Activated T-cell treated with anti-CD3 and anti-CD28 coated beads, Interleukin-2, amount 50 U/mL, for 4 hours (primary cell): ENCODE results near the gene HIGD1A. TPM values are rescaled to one million over a fixed set of nuclear protein-coding genes. Genes with fewer than 3 reads are reported as not detected.

Experiments used
- ATAC-seq, 2 donors: fragments of 200-7000 bp; cut with Tn5 transposase; one replicate each; pipeline ENCODE4 v1.10.0; 2021
- DNase-seq: peaks from one replicate; pipeline ENCODE4 v3.0.0-alpha.2; 2020
- H3K27me3 Mint-ChIP-seq: one replicate; pipeline ENCODE4 v1.8.0; 2021; ENCODE audit warnings: low read depth, mixed read lengths
- H3K36me3 Mint-ChIP-seq: one replicate; pipeline ENCODE4 v1.8.0; 2022; ENCODE audit warnings: mixed read lengths; ENCODE audit not compliant: insufficient read depth
- H3K4me1 Mint-ChIP-seq: one replicate; pipeline ENCODE4 v1.8.0; 2021; ENCODE audit warnings: low read depth, mixed read lengths
- H3K4me3 Mint-ChIP-seq: one replicate; pipeline ENCODE4 v1.8.0; 2021; ENCODE audit warnings: mild to moderate bottlenecking, moderate library complexity, mixed read lengths
- H3K9me3 Mint-ChIP-seq: one replicate; pipeline ENCODE4 v1.8.0; 2021; ENCODE audit warnings: mixed read lengths
- total RNA-seq, 3 donors: library from RNA; stranded (reverse); gene quantifications; one replicate each; pipeline ENCODE4 v1.2.1, GENCODE V29; 2021

HIGD1A gene
- total RNA-seq, 3 donors from 2014 or later: 75.5 to 88.7 (median 83.0) TPM

DNA sequence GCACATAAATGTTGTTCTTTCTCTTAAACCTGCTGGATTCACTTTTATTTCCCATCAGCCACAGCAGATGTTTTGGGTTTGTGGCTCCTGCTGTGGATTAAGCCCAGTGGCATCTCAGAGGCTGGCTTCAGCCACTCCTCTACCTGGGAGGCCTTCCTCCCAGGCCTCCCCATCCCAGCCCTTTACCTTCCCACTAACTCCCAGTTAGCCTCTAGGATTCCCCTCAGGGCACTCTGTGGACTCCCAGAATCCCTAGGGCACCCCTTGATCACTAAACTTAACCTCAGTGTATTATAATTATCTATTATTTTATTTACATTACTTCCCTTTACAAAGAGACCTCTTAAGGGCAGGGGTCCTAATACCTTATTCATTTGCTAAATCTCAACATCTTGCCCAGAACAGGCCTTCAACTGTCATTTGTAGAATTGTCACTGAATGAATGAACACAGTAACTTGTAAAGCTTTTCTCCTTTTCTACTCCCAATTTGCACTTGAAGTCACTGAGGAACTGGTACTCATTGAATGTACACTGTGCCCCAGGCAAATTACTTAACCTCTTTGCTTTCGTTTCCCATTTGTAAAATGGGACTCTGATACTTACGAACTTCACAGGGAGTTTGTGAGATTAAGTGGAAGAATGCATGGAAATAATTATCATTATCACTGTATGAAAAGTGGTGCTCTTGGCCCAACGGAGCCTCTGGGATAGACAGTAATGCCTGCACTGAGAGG is 39.6 kb downstream of the HIGD1A start:
- ATAC-seq (no peak), DNase-seq (no peak)
- Mint-ChIP-seq H3K36me3 (no peaks in the 10 kb centered on the region), H3K4me1 (no peaks in the 10 kb centered on the region), H3K9me3 (no peaks in the 10 kb centered on the region), H3K4me3 (no peak overlapping the region), H3K27me3 (no peaks in the 10 kb centered on the region)

DNA sequence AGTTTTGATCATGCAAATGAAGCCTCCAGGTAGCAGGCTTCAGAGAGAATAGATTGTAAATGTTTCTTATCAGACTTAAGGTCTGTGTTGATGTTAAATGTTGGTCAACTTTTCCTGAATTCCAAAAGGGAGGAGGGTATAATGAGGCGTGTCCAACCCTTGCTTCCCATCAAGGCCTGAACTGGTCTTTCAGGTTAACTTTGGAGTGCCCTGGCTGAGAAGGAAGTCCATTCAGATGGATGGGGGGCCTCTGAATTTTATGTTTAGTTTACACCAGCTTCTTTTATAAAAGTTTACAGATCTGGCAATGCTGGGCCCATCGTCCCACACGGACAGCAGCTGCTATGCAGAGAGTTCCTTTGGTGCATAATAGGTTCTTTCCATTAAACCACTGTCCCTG is 40.2 kb downstream of the HIGD1A start:
- Mint-ChIP-seq H3K4me3 (no peak overlapping the region), H3K9me3 (no peaks in the 10 kb centered on the region), H3K4me1 (no peaks in the 10 kb centered on the region), H3K36me3 (no peaks in the 10 kb centered on the region), H3K27me3 (no peaks in the 10 kb centered on the region)
- no peak for DNase-seq
- no peak for ATAC-seq

DNA sequence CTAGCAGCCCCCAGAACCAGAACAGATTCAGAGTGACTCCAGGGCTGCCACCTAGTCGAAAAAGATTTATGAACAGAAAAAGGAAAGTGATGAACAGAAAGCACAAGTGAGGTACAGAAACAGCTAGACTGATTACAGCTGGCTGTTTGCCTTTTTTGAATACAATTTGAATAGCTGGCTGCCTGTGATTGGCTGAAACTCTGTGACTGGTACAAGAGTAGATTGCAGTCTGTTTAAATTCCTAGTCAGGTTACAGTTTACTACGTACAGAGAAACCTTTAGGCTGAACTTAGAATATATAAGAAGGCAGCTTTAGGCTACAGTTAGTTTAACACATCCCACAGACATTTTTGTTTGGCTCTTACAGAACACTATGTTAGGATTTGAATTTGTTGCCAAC is 41.3 kb downstream of the HIGD1A start:
- ATAC-seq (no peak), DNase-seq (no peak)
- Mint-ChIP-seq H3K36me3 (no peaks in the 10 kb centered on the region), H3K4me3 (no peak overlapping the region), H3K9me3 (no peaks in the 10 kb centered on the region), H3K4me1 (no peaks in the 10 kb centered on the region), H3K27me3 (no peaks in the 10 kb centered on the region)

DNA sequence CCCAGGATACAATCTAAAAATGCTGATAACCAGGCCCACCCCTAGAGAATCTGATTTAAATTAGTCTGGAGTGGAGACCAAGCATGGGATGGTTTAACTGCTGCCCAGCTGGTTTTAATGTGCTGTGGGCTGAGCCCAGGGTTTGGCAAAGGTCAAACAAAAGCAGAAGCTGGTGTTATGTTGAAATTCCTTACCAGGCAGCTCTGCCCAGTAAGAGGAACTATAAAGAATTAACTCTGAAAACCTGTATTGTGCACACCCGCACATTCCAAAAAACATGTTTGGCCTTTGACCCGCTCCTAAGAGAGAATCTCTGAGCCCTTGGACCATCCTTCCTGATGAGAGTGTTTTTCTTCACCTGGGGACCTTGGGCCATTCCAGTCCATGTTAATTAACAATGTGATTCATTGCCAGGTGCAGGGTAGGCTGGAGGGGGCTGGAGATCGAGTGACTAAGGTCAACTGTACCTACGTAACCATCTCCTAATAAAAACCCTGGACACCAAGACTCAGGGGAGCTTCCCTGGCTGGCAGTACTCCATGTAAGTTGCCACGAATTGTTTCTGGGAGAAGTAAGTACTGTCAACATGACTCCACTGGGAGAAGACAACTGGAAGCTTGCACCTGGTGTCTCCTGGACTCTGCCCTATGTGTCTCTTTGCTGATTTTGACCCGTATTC is 42.1 kb downstream of the HIGD1A start:
- H3K4me1 Mint-ChIP-seq: no peaks in the 10 kb centered on the region
- DNase-seq (no peak), ATAC-seq (no peak)
- H3K36me3 Mint-ChIP-seq: no peaks in the 10 kb centered on the region
- no peaks in the 10 kb centered on the region for H3K9me3 Mint-ChIP-seq
- H3K4me3 Mint-ChIP-seq: no peak overlapping the region
- no peaks in the 10 kb centered on the region for H3K27me3 Mint-ChIP-seq

DNA sequence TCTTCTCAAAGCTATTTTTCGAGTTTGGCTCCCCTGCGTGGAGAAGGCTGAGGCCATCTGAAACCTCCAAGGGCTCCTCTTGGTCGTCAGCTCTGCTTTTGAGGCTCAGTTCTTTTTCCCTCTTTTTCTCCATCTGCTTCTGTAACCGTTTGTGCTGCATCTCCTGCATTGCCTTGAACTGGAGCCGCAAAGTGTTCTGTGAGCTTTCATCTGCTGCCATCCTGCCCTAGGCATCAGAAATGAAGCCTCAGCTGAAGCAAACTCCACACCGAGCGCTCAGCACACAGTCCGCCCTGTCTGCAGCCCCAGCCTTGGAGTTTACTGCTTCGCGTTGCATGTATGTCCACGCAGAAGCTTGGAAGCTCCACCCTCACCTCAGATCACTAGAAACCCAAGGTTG is 46.2 kb downstream of the HIGD1A start:
- no peaks in the 10 kb centered on the region for H3K9me3 Mint-ChIP-seq
- no peak overlapping the region for H3K4me3 Mint-ChIP-seq

DNA sequence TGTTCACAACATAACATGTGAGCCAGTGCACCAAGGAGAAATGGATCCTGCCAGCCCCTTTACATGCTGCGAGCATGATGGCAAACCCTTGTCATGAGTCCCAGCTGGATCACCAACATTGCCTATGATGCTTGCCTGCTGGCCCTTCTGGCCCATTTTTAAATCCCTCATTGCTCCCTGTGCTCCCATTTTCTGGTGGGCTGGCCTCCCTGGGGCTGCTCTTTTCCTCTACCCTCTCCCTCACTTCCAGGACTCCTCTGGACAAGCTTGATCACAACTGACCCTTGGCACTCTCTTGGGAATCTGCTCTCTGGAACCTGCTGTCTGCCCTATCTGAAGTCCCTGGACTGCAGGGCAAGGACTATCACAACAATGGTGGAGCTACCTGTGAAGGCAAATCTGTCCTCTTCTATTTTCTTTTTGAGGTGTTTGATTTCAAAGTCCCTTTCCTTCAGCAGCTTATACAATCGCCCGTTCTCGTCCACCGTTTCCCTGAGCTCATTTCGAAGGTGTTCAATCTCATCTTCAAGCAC is 47.5 kb downstream of the HIGD1A start:
- no peak for DNase-seq
- no peak for ATAC-seq
- H3K9me3 Mint-ChIP-seq: no peaks in the 10 kb centered on the region
- H3K4me1 Mint-ChIP-seq: no peaks in the 10 kb centered on the region
- no peak overlapping the region for H3K4me3 Mint-ChIP-seq
- H3K27me3 Mint-ChIP-seq: no peaks in the 10 kb centered on the region
- no peaks in the 10 kb centered on the region for H3K36me3 Mint-ChIP-seq

More for the DNA sequence above, 46.2 kb downstream of the HIGD1A start:
- H3K36me3 Mint-ChIP-seq: no peaks in the 10 kb centered on the region
- H3K27me3 Mint-ChIP-seq: no peaks in the 10 kb centered on the region
- ATAC-seq (no peak), DNase-seq (no peak)
- no peaks in the 10 kb centered on the region for H3K4me1 Mint-ChIP-seq

GRCh38 chr3:42755681-42756578 is 48.4 kb downstream of the HIGD1A start:
- ATAC-seq: no peak
- no peak for DNase-seq
- H3K4me3 Mint-ChIP-seq: no peak overlapping the region
- H3K27me3 Mint-ChIP-seq: no peaks in the 10 kb centered on the region
- no peaks in the 10 kb centered on the region for H3K4me1 Mint-ChIP-seq
- no peaks in the 10 kb centered on the region for H3K36me3 Mint-ChIP-seq
- no peaks in the 10 kb centered on the region for H3K9me3 Mint-ChIP-seq

GRCh38 chr3:42753757-42754156 is 50.5 kb downstream of the HIGD1A start:
- no peaks in the 10 kb centered on the region for H3K27me3 Mint-ChIP-seq
- peaks cover 9% of the 10 kb centered on the region for H3K4me1 Mint-ChIP-seq
- no peak for ATAC-seq
- DNase-seq: no peak
- no peak overlapping the region for H3K4me3 Mint-ChIP-seq
- no peaks in the 10 kb centered on the region for H3K9me3 Mint-ChIP-seq
- H3K36me3 Mint-ChIP-seq: no peaks in the 10 kb centered on the region

- H3K4me3 Mint-ChIP-seq: no peak overlapping the region
- no peaks in the 10 kb centered on the region for H3K36me3 Mint-ChIP-seq
- H3K4me1 Mint-ChIP-seq: peaks cover 16% of the 10 kb centered on the region
- ATAC-seq (no peak), DNase-seq (no peak)
- no peaks in the 10 kb centered on the region for H3K27me3 Mint-ChIP-seq
- no peaks in the 10 kb centered on the region for H3K9me3 Mint-ChIP-seq
Measured at GRCh38 chr3:42752961-42753360, 51.3 kb downstream of the HIGD1A start.

GRCh38 chr3:42752441-42752840 is 51.8 kb downstream of the HIGD1A start:
- Mint-ChIP-seq H3K4me1 (peaks cover 21% of the 10 kb centered on the region), H3K9me3 (no peaks in the 10 kb centered on the region), H3K36me3 (no peaks in the 10 kb centered on the region), H3K27me3 (no peaks in the 10 kb centered on the region), H3K4me3 (no peak overlapping the region)
- DNase-seq: no peak
- ATAC-seq: no peak

DNA sequence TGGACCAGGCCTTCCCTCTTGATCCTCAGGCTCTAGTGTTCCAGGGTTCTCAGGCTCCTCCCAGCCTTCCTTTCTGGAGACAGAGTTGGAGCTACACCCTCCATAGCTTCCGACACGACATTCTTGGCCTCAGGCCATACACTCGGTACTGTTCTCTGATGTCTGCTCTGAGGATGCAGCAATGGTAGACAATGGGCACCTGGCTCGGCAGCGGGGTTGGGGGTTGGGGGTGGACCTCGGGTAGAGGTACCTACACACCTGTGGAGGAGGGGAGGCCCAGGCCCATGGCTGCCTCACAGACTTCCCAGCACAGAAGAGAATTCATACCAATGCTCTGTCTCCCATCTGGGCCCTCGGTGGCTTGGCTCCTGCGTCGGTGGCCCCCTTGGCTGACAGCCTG is 52.7 kb downstream of the HIGD1A start:
- Mint-ChIP-seq H3K36me3 (no peaks in the 10 kb centered on the region), H3K4me3 (no peak overlapping the region), H3K9me3 (no peaks in the 10 kb centered on the region), H3K27me3 (no peaks in the 10 kb centered on the region), H3K4me1 (peaks cover 29% of the 10 kb centered on the region)
- no peak for ATAC-seq
- no peak for DNase-seq

GRCh38 chr3:42750834-42751233 is 53.5 kb downstream of the HIGD1A start:
- ATAC-seq: no peak
- Mint-ChIP-seq H3K9me3 (no peaks in the 10 kb centered on the region), H3K4me3 (no peak overlapping the region), H3K36me3 (no peaks in the 10 kb centered on the region), H3K4me1 (peaks cover 34% of the 10 kb centered on the region), H3K27me3 (no peaks in the 10 kb centered on the region)
- no peak for DNase-seq

DNA sequence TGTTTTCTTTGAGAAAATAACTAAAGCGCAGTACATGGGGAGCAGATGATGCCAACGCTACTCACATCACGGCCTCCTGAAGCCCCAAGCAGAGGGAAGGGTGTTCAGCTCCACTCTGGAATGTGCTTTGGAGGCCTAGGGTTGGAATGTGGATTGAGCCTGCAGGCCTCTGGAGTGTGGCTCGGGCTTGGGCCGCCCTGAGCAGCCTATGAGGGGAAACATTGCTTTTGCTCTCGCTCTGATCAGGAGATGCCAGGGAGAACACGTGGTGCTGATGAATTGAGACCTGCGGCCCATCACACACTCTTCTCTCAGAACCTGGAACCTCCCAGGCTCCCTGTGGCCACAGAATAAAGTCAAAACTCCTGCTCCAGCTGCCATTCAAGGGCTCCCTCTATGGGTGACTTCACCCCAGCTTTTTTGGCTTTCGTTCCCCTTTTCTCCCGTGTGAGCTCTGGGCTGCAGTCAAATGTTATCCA is 54.5 kb downstream of the HIGD1A start:
- Mint-ChIP-seq H3K27me3 (no peaks in the 10 kb centered on the region), H3K4me1 (peaks cover 35% of the 10 kb centered on the region), H3K9me3 (no peaks in the 10 kb centered on the region), H3K4me3 (no peak overlapping the region), H3K36me3 (no peaks in the 10 kb centered on the region)
- DNase-seq (no peak), ATAC-seq (no peak)

DNA sequence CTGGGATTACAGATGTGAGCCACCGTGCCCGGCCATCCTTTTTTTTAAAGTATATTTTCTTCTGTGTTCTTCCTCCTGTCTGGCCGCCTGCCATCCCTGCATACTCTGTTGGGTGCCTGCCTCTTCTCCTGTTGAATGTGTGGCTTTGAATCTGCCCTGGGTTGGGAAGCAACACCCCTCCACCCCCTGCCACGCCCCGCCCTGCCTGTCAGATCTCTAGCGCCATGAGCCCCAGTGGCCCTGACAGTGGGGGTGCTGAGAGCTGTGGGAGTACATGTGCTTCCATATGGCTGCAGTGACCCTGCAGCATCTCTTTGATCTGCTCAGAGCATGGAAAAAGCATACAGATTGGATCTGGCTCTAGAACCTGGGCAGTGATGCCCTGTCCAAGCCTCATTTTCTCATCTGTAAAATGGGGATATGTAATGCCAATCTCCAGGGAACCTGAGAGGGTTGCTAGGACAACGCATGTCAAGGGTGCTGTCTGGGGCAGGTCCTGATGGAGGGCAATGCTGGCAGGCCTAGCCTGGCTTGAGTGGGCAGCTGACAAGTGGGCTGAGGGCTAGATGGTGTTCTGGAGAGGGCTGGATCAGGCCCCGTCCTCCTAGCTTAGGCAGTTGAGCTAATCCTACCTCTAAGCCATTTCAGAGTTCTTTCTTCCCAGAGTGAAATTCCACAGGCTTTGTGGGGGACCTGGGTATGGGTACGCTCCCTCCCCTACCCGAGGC is 55.1 kb downstream of the HIGD1A start:
- no peaks in the 10 kb centered on the region for H3K9me3 Mint-ChIP-seq
- DNase-seq (no peak), ATAC-seq (no peak)
- peaks cover 38% of the 10 kb centered on the region for H3K4me1 Mint-ChIP-seq
- no peaks in the 10 kb centered on the region for H3K27me3 Mint-ChIP-seq
- no peak overlapping the region for H3K4me3 Mint-ChIP-seq
- H3K36me3 Mint-ChIP-seq: no peaks in the 10 kb centered on the region
